Parathyroid adenoma (tissue), 2 donors: Measurements from ENCODE around the gene SPECC1L.
"Not testable (repeated sequence)": the region's sequence is repeated elsewhere in the genome, so short reads cannot be mapped to it uniquely, and the experiment has no call there.

Experiments used
- H2AFZ ChIP-seq: fragments of 300-600 bp; sonication (generic); one replicate; pipeline ENCODE4 v1.7.0; 2017; ENCODE audit warnings: antibody characterized with exemption, mild to moderate bottlenecking
- H3K27ac ChIP-seq: fragments of 300-600 bp; sonication (generic); one replicate; pipeline ENCODE4 v1.7.0; 2017
- H3K27me3 ChIP-seq: fragments of 300-600 bp; sonication (generic); one replicate; pipeline ENCODE4 v1.7.0; 2017; ENCODE audit warnings: low read length; ENCODE audit not compliant: control insufficient read depth, insufficient read depth
- H3K36me3 ChIP-seq: fragments of 300-600 bp; sonication (generic); one replicate; pipeline ENCODE4 v1.7.0; 2017; ENCODE audit warnings: low read length; ENCODE audit not compliant: control insufficient read depth, insufficient read depth
- H3K4me1 ChIP-seq: fragments of 300-600 bp; sonication (generic); one replicate; pipeline ENCODE4 v1.7.0; 2017; ENCODE audit warnings: control low read depth
- H3K4me2 ChIP-seq: fragments of 300-600 bp; sonication (generic); one replicate; pipeline ENCODE4 v1.7.0; 2017; ENCODE audit warnings: low read length
- H3K4me3 ChIP-seq: fragments of 300-600 bp; sonication (generic); one replicate; pipeline ENCODE4 v1.7.0; 2017; ENCODE audit warnings: low read depth, low read length
- H3K79me2 ChIP-seq: fragments of 300-600 bp; sonication (generic); one replicate; pipeline ENCODE4 v1.7.0; 2017; ENCODE audit warnings: control low read depth
- H3K9ac ChIP-seq: fragments of 300-600 bp; sonication (generic); one replicate; pipeline ENCODE4 v1.7.0; 2017; ENCODE audit warnings: mild to moderate bottlenecking
- H3K9me3 ChIP-seq: fragments of 300-600 bp; sonication (generic); one replicate; pipeline ENCODE4 v1.7.0; 2017; ENCODE audit warnings: low read length; ENCODE audit not compliant: control insufficient read depth
- donor health status: primary hyperparathyroidism.

Gene SPECC1L

DNA sequence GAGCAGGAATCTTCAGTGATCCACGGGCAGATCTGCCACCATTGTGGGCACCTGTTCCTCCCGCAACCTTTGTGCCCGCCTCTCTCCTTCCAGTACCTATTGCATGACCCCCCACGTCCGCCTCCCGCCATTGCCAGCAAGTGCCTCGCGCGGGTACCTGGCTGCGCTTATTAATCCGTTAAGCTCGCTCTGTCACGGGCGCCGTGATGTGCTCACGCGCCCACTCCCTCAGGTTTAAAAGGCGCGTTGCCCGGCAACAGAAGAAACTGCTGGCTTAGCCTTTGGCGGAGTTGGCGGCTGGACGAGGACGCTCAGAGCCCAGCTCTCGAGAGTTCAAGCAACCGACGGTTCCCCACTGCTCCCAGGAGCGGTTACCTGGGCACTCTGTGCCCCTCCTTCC lies 19.3 kb upstream of the SPECC1L start:
- not testable (repeated sequence) for H3K79me2 ChIP-seq, H3K36me3 ChIP-seq, H3K9me3 ChIP-seq, H3K4me3 ChIP-seq, H3K27ac ChIP-seq, H3K27me3 ChIP-seq, H3K4me1 ChIP-seq, H3K9ac ChIP-seq, H2AFZ ChIP-seq, H3K4me2 ChIP-seq

GRCh38 chr22:24253126-24253525 lies 17.5 kb upstream of the SPECC1L start:
- not testable (repeated sequence) for H3K4me1 ChIP-seq, H3K79me2 ChIP-seq, H3K36me3 ChIP-seq, H3K27me3 ChIP-seq, H2AFZ ChIP-seq, H3K9ac ChIP-seq, H3K9me3 ChIP-seq, H3K27ac ChIP-seq, H3K4me3 ChIP-seq, H3K4me2 ChIP-seq

DNA sequence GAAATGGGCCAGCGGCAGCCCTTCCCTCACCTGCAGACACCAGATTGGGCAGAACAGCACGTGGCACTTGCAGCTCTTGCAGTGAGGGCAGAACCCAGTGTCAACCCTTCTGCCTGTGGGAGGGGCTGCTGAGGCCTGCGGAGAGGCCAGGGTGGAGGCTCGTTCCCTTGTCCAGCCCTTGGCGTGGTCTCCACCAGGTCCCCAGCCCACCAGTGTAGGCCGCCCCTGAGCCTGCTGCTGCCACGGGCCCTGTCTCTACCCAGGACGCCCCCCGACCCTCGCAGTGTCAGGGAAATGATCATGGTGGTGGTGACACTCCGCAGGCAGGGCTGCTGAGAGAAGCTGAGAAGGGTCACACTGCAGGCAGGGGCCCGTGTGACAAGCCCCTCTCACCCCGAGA lies 14.5 kb upstream of the SPECC1L start:
- not testable (repeated sequence) for H3K4me3 ChIP-seq, H3K36me3 ChIP-seq, H3K27ac ChIP-seq, H3K4me1 ChIP-seq, H3K79me2 ChIP-seq, H2AFZ ChIP-seq, H3K27me3 ChIP-seq, H3K9ac ChIP-seq, H3K4me2 ChIP-seq, H3K9me3 ChIP-seq

DNA sequence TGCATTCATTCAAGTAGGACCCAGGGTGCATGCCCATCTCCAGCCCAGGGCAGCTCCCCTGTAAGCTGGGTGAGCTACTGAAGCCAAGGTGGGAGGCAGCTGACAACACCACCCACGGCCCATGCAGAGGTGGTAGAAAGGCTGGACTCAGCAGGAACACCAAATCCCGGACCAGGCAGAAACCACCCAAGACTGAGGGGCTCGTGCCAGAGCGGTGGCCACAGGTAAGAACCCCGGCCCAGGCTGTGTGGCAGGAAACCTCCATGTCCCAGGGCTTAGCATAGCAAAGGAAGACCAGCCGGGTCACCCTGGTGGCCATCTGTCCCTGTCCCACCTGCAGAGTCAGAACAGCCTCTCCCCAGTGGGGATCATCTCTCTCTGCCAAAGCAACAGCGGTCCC lies 13.9 kb upstream of the SPECC1L start:
- H2AFZ ChIP-seq, H3K9ac ChIP-seq, H3K4me1 ChIP-seq, H3K4me2 ChIP-seq, H3K36me3 ChIP-seq, H3K27me3 ChIP-seq, H3K4me3 ChIP-seq, H3K27ac ChIP-seq, H3K79me2 ChIP-seq, H3K9me3 ChIP-seq: not testable (repeated sequence)

GRCh38 chr22:24259459-24259858 lies 11.2 kb upstream of the SPECC1L start:
- not testable (repeated sequence) for H3K4me1 ChIP-seq, H3K4me2 ChIP-seq, H3K27me3 ChIP-seq, H3K27ac ChIP-seq, H3K36me3 ChIP-seq, H3K4me3 ChIP-seq, H3K9ac ChIP-seq, H3K9me3 ChIP-seq, H3K79me2 ChIP-seq, H2AFZ ChIP-seq

DNA sequence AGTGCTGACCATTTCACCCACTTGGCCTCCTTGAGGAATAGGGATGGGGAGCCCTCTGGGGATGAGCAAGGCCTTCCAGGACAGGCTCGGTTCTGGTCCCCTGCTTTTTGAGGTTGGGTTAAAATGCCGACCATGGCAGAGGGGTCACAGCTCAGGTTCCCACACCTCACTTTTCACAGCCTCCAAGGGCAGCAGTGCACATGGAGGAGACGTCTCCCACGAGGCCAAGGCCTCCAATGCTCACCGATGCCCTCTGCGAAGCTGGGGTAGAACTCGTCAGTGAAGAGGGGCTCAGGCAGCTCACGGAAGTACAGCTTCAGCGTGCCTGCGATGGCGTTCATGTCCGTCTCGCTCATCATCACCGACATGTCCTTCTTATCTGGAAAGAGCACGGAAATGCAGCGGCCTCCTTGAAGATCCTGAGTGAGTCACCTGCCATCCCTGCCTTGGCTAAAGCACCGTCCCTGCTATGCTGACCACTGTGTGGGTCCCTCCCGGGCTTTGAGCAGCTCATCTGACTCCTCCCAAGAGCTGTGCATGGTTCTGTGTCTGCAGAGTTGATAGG lies 8.4 kb upstream of the SPECC1L start:
- not testable (repeated sequence) for H3K4me1 ChIP-seq, H3K79me2 ChIP-seq, H2AFZ ChIP-seq, H3K9me3 ChIP-seq, H3K9ac ChIP-seq, H3K27ac ChIP-seq, H3K4me2 ChIP-seq, H3K27me3 ChIP-seq, H3K36me3 ChIP-seq, H3K4me3 ChIP-seq

- not testable (repeated sequence) for H2AFZ ChIP-seq, H3K4me2 ChIP-seq, H3K9me3 ChIP-seq, H3K4me1 ChIP-seq, H3K36me3 ChIP-seq, H3K9ac ChIP-seq, H3K27ac ChIP-seq, H3K4me3 ChIP-seq, H3K79me2 ChIP-seq, H3K27me3 ChIP-seq
Measured at GRCh38 chr22:24263479-24263878, 7.2 kb upstream of the SPECC1L start.

- not testable (repeated sequence) for H3K9ac ChIP-seq, H3K79me2 ChIP-seq, H3K27ac ChIP-seq, H3K9me3 ChIP-seq, H3K36me3 ChIP-seq, H3K4me1 ChIP-seq, H3K27me3 ChIP-seq, H3K4me3 ChIP-seq, H2AFZ ChIP-seq, H3K4me2 ChIP-seq
Measured at GRCh38 chr22:24264329-24264896, 6.2 kb upstream of the SPECC1L start.
